ENCODE measurements around the gene INSIG1. TPM values are rescaled to one million over a fixed set of nuclear protein-coding genes. Genes with fewer than 3 reads are reported as not detected.

The INSIG1 gene
- total RNA-seq, 1 donor from 2014 or later, result 302 TPM

GRCh38 chr7:155278921-155279320, 18.8 kb upstream of the INSIG1 start:
- Histone ChIP-seq H3K36me3 (ENCODE audit: control insufficient read depth, insufficient read depth, low read length) (no peaks in the 10 kb centered on the region), H3K4me3 (ENCODE audit: low read depth, low read length) (no peak overlapping the region), H3K27me3 (ENCODE audit: control insufficient read depth, insufficient read depth, low read length) (no peaks in the 10 kb centered on the region)
- DNase-seq (ENCODE audit: low read depth), result no peak
- TF ChIP-seq, protein P1, sequence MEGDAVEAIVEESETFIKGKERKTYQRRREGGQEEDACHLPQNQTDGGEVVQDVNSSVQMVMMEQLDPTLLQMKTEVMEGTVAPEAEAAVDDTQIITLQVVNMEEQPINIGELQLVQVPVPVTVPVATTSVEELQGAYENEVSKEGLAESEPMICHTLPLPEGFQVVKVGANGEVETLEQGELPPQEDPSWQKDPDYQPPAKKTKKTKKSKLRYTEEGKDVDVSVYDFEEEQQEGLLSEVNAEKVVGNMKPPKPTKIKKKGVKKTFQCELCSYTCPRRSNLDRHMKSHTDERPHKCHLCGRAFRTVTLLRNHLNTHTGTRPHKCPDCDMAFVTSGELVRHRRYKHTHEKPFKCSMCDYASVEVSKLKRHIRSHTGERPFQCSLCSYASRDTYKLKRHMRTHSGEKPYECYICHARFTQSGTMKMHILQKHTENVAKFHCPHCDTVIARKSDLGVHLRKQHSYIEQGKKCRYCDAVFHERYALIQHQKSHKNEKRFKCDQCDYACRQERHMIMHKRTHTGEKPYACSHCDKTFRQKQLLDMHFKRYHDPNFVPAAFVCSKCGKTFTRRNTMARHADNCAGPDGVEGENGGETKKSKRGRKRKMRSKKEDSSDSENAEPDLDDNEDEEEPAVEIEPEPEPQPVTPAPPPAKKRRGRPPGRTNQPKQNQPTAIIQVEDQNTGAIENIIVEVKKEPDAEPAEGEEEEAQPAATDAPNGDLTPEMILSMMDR (IDR thresholded peaks at IDR 0.05; ENCODE audit: insufficient read depth, low read length, poor library complexity, severe bottlenecking), result no peak

GRCh38 chr7:155279787-155280445, 17.8 kb upstream of the INSIG1 start:
- no peak for DNase-seq (ENCODE audit: low read depth)
- Histone ChIP-seq H3K36me3 (ENCODE audit: control insufficient read depth, insufficient read depth, low read length) (no peaks in the 10 kb centered on the region), H3K4me3 (ENCODE audit: low read depth, low read length) (no peak overlapping the region), H3K27me3 (ENCODE audit: control insufficient read depth, insufficient read depth, low read length) (peaks cover 2% of the 10 kb centered on the region)
- TF ChIP-seq, protein P1 (IDR thresholded peaks at IDR 0.05; ENCODE audit: insufficient read depth, low read length, poor library complexity, severe bottlenecking), result no peak

DNA sequence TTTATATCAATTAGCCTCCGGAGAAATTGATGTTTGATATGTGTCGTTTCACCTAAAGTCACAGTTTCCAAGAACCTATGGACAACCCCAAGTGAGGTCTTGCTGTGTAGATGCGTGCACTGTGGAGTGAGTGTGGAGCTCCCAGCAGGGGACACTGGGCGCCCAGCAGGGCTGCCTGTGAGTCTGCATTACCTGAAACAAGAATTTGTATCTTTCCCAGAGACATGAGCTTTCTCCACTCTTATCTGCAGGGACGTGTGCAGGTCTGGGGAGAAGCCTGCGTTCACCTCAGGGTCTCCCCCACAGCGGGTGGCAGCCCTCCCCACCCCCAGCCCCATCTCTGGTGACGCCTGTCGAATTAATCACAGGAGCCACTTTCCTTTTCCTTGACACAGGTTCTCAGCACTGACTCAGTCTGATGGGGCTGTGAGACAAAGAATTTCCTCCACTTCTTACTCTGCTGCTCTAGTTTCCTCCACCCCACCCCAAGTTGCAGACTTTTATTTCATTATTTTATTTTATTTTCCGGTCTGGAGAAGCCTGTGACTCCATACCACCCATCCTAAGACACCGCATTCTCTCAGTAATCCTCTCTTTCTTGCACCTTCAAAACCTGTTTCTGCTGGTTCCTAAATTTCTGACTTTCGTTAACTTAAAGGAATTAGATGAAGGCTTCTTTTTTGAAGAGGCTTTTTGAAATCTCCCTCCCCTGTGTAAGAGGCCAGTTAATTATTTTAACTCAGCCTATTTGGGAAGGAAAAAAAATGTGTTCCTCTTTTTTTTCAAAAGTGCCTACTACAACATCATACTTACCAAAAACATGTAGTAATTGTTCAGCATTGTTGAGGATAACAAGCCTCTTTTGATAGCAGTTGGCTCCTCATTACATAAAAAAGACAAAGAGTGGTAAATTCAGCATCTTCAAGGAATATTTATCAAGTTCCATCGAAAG, 17.0 kb upstream of the INSIG1 start:
- H3K36me3 ChIP-seq (ENCODE audit: control insufficient read depth, insufficient read depth, low read length), result no peaks in the 10 kb centered on the region
- DNase-seq (ENCODE audit: low read depth), result no peak
- H3K27me3 ChIP-seq (ENCODE audit: control insufficient read depth, insufficient read depth, low read length), result peaks cover 2% of the 10 kb centered on the region
- H3K4me3 ChIP-seq (ENCODE audit: low read depth, low read length), result no peak overlapping the region
- TF ChIP-seq, protein P1 (IDR thresholded peaks at IDR 0.05; ENCODE audit: insufficient read depth, low read length, poor library complexity, severe bottlenecking), result no peak

DNA sequence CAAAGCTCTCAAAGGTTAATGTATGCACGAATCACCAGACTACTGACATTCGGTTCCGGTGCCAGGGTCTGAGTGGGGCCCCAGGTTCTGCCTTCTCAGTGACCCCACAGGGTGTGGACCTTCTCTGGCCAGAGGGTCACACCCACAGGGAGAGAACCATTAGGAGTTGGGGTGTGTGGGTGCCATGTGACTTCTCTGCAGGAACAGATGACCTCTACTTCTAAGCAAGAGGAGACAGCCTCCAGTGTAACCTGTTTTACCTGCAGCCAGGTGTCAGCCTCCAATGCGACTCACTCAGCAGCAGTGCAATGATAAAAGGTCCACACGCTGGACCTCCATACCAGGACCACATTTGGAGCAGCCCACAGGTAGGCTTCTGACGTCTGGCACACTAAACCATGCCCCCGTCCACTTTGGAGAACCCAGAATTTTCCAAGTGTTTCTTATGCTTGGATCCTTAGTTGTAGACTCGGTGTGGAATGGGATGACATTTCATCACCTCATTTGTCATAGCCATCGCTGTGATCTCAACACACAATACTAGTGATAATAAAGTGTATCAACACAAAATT, 16.2 kb upstream of the INSIG1 start:
- TF ChIP-seq, protein P1 (IDR thresholded peaks at IDR 0.05; ENCODE audit: insufficient read depth, low read length, poor library complexity, severe bottlenecking), result no peak
- DNase-seq (ENCODE audit: low read depth), result no peak
- H3K4me3 ChIP-seq (ENCODE audit: low read depth, low read length), result no peak overlapping the region
- peaks cover 2% of the 10 kb centered on the region for H3K27me3 ChIP-seq (ENCODE audit: control insufficient read depth, insufficient read depth, low read length)
- H3K36me3 ChIP-seq (ENCODE audit: control insufficient read depth, insufficient read depth, low read length), result no peaks in the 10 kb centered on the region

- Histone ChIP-seq H3K36me3 (ENCODE audit: control insufficient read depth, insufficient read depth, low read length) (no peaks in the 10 kb centered on the region), H3K27me3 (ENCODE audit: control insufficient read depth, insufficient read depth, low read length) (peaks cover 2% of the 10 kb centered on the region), H3K4me3 (ENCODE audit: low read depth, low read length) (no peak overlapping the region)
- TF ChIP-seq, protein P1 (IDR thresholded peaks at IDR 0.05; ENCODE audit: insufficient read depth, low read length, poor library complexity, severe bottlenecking), result no peak
- DNase-seq (ENCODE audit: low read depth), result no peak
Observed at GRCh38 chr7:155282671-155283070, 15.0 kb upstream of the INSIG1 start.
